Transverse colon (tissue), 4 donors: ENCODE data around the gene MYRF. TPM values are rescaled to one million over a fixed set of nuclear protein-coding genes. Genes with fewer than 3 reads are reported as not detected.

Experiments
- DNase-seq: peaks from one replicate; pipeline ENCODE4 v3.0.0-alpha.2; 2019
- H3K27ac ChIP-seq, 4 donors: fragments of 200-600 bp; sonication (generic); 2 replicates each; pipeline ENCODE4 v1.5.1; 2016 to 2018; ENCODE audit warnings: inconsistent platforms in 4 of 4
- H3K27me3 ChIP-seq: fragments of 200-600 bp; sonication (generic); 2 replicates; pipeline ENCODE4 v1.5.1; 2017; ENCODE audit warnings: inconsistent platforms
- H3K36me3 ChIP-seq, 4 donors: fragments of 200-600 bp; sonication (generic); 2 replicates each; pipeline ENCODE4 v1.5.1; 2017 to 2019; ENCODE audit warnings: inconsistent platforms in 4 of 4
- H3K4me1 ChIP-seq, 4 donors: fragments of 200-600 bp; sonication (generic); 2 replicates each; pipeline ENCODE4 v1.5.1; 2017 to 2020; ENCODE audit warnings: inconsistent platforms in 4 of 4
- H3K4me3 ChIP-seq, 4 donors: fragments of 200-600 bp; sonication (generic); 1 replicate in 1 of 4; 2 replicates in 3 of 4; pipeline versions ENCODE4 v1.5.1 to v1.6.1; 2017 to 2019; ENCODE audit warnings: inconsistent platforms in 4 of 4
- H3K9me3 ChIP-seq, 2 donors: fragments of 200-600 bp; sonication (generic); 2 replicates each; pipeline ENCODE4 v1.5.1; 2017 to 2019; ENCODE audit warnings: inconsistent platforms in 2 of 2
- CTCF ChIP-seq, 5 experiments: fragments of 200-600 bp in 3 of 5; fragments of 450-650 bp in 2 of 5; sonication (generic) in 3 of 5; IDR thresholded peaks; 1 replicate in 2 of 5; 2 replicates in 3 of 5; pipeline ENCODE4 v1.5.1; 2016 to 2017; ENCODE audit warnings: antibody characterized with exemption in 5 of 5, inconsistent platforms in 3 of 5, mild to moderate bottlenecking in 2 of 5, moderate library complexity in 1 of 5
- EP300 ChIP-seq: sonication (generic); formaldehyde crosslinking; IDR thresholded peaks from one replicate; pipeline ENCODE4 v1.6.1; 2017; ENCODE audit warnings: antibody characterized with exemption, low read depth
- POLR2A ChIP-seq: fragments of 450-650 bp; IDR thresholded peaks from one replicate; pipeline ENCODE4 v1.6.1; 2016; ENCODE audit warnings: antibody characterized with exemption, mild to moderate bottlenecking, moderate library complexity
- POLR2AphosphoS5 ChIP-seq, 3 donors: sonication (generic); formaldehyde crosslinking; IDR thresholded peaks; one replicate each; pipeline ENCODE4 v1.6.1; 2016; ENCODE audit warnings: antibody characterized with exemption in 3 of 3
- WGBS, 2 donors: methylation state at CpG; one replicate each; pipeline ENCODE4 v1.1.5; 2018; ENCODE audit warnings: low coverage in 1 of 2; 5-methylcytosine and 5-hydroxymethylcytosine counted together
- in situ Hi-C, 4 donors: fragments of 200-750 bp; cut with MboI; loops; one replicate each; pipeline versions ENCODE4 v1.15.0 to v1.15.1; 2017; ENCODE audit warnings: low sequenced_read_pairs in 3 of 4, low pct_ligation_motif_present in 1 of 4, low pct_unique_long_range_greater_than_20kb in 1 of 4
- intact Hi-C: fragments of 100-400 bp; cut with DNase I; formaldehyde crosslinking; loops from one replicate; pipeline ENCODE4 v1.15.1; 2023; ENCODE audit warnings: low total_unique reads
- total RNA-seq, 4 donors: library from RNA; depleted of rRNA; stranded (reverse); fragments of >200 nt; gene quantifications; one replicate each; pipeline ENCODE4 v1.1.0, GENCODE V29; 2016

The MYRF gene
- total RNA-seq, 4 donors from 2014 or later = 2.0 to 14.2 (median 10.7) TPM

DNA sequence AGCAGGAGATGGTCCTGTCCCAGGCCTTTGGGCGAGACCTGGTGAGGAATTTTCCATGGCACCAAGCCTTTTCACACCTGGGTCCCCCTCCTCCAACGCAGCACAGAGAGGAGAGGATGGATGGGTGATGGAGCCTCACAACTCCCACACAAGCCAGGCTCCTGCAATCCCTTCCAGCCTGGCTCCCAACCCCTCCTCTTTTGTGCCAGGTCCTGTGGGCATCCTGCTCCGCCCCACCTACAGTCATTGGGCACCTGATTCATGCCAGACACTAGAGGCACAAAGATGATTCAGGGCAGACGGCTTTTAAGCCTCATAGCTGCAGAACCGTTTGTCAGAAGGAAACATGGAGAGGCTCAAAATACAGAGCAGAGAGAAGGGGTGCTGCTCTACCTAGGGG is 16.1 kb upstream of the MYRF start:
- Histone ChIP-seq H3K27me3 (no peaks in the 10 kb centered on the region), H3K4me3 (no peak overlapping the region), H3K9me3 (no peaks in the 10 kb centered on the region), H3K36me3 (peaks cover 0 to 4% (median 0%) of the 10 kb centered on the region in 4 donors), H3K4me1 (no peaks in the 10 kb centered on the region), H3K27ac (no peak overlapping the region)
- no peak for DNase-seq
- no peak for TF ChIP-seq EP300
- no peak for TF ChIP-seq POLR2A
- no peak for TF ChIP-seq POLR2AphosphoS5 (IDR thresholded peaks at IDR 0.05)
- TF ChIP-seq CTCF (IDR thresholded peaks at IDR 0.05) = no peak
- intact Hi-C loops (no loop called here), in situ Hi-C loops (loop anchor here in 1 of 4 donors (10.0 kb wide), 1 partner anchor 62 kb away; no protein-coding TSS in a partner anchor)
- WGBS, 2 donors = 84% methylated on average over 5 of the region's 5 CpGs; no CpG with 5 or more reads in 1 of the 2 donors

DNA sequence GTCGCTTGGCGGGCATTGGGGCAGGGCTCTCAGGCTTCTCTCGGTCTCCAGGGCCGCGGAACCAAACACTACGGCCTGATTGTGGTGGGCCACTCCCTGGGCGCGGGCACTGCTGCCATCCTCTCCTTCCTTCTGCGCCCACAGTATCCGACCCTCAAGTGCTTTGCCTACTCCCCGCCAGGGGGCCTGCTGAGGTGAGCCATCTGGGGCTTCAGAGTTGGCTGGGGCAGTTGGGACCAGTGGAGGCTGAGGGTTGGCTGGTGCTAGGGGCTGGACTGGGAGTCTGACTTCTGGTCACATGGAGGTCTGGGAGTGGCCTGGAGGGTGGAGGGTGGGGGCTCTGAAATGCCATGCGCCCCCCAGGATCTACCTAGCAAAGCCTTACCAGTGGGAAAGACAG is 15.3 kb upstream of the MYRF start:
- intact Hi-C loops = no loop called here
- 95% methylated on average over 12 of the region's 12 CpGs; no CpG with 5 or more reads in 1 of the 2 donors for WGBS, 2 donors
- TF ChIP-seq EP300 (no peak), POLR2AphosphoS5 (IDR thresholded peaks at IDR 0.05) (no peak), POLR2A (no peak), CTCF (IDR thresholded peaks at IDR 0.05) (no peak)
- Histone ChIP-seq H3K9me3 (no peaks in the 10 kb centered on the region), H3K27ac (no peak overlapping the region), H3K4me1 (no peaks in the 10 kb centered on the region), H3K27me3 (no peaks in the 10 kb centered on the region), H3K36me3 (peaks cover 0 to 4% (median 0%) of the 10 kb centered on the region in 4 donors), H3K4me3 (no peak overlapping the region)
- in situ Hi-C loops = loop anchor here in 1 of 4 donors (10.0 kb wide), 1 partner anchor 62 kb away; no protein-coding TSS in a partner anchor
- DNase-seq = no peak

DNA sequence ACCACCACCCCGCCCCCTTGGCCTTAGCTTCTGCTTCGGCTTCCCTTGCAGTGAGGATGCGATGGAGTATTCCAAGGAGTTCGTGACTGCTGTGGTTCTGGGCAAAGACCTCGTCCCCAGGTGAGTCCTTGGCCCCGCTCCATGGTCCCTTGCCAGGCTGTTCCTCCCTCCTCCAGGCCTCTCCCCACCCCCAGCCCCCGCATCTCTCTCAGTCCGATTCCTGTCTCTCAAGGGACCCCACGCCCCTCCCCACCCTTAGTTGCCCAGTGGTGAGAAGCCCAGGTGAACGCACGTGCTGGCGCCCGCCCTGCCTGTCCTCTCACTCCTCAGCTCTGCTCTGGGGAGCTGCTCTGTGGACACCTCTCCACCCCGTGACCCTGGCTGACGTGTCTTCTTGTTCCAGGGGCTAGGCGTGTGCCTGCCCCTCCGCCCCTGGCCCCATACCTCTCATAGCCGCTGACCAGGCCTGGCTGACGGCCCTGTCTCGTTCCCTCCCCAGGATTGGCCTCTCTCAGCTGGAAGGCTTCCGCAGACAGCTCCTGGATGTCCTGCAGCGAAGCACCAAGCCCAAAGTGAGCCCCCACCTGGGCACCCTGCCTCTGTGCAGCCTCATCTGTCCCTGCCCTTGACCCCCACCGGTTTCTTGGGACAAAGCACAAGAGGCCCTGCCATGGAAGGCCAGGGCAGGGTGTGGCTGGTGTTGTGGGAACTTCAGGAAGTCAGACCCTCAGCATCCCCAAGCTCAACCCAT is 14.6 kb upstream of the MYRF start:
- Histone ChIP-seq H3K4me3 (no peak overlapping the region), H3K27ac (no peak overlapping the region), H3K27me3 (no peaks in the 10 kb centered on the region), H3K4me1 (no peaks in the 10 kb centered on the region), H3K9me3 (no peaks in the 10 kb centered on the region), H3K36me3 (peaks cover 0 to 4% (median 0%) of the 10 kb centered on the region in 4 donors)
- no peak for DNase-seq
- intact Hi-C loops (no loop called here), in situ Hi-C loops (loop anchor here in 1 of 4 donors (10.0 kb wide), 1 partner anchor 63 kb away; no protein-coding TSS in a partner anchor)
- TF ChIP-seq POLR2A (no peak), EP300 (no peak), POLR2AphosphoS5 (IDR thresholded peaks at IDR 0.05) (no peak), CTCF (IDR thresholded peaks at IDR 0.05) (no peak)
- WGBS, 2 donors = 79% methylated on average over 23 of the region's 23 CpGs; no CpG with 5 or more reads in 1 of the 2 donors

DNA sequence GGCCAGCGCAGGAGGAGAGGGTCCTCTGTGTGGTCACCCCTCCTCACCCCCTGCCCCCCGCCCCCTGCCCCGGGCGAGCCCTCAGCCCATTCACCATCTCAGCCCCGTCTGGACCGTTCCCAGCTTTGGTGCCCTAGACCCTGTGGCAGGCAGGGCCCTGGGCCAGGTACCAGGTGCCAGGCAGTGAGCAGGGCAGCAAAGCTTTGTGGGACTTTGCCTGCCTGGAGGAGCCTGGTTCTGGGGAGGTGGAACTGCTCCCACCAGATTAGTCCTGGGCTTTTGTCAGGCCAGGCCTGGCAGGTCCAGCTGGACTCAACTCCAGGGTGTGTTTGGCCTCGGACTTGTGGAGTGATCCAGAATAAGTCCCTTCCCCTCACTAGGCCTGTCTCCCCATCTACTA is 13.7 kb upstream of the MYRF start:
- DNase-seq = no peak
- in situ Hi-C loops = loop anchor here in 1 of 4 donors (10.0 kb wide), 1 partner anchor 64 kb away; no protein-coding TSS in a partner anchor
- Histone ChIP-seq H3K27me3 (no peaks in the 10 kb centered on the region), H3K27ac (no peak overlapping the region), H3K4me3 (no peak overlapping the region), H3K9me3 (no peaks in the 10 kb centered on the region), H3K36me3 (peaks cover 0 to 4% (median 0%) of the 10 kb centered on the region in 4 donors), H3K4me1 (no peaks in the 10 kb centered on the region)
- WGBS, 2 donors = 92% methylated on average over 4 of the region's 7 CpGs; no CpG with 5 or more reads in 1 of the 2 donors
- TF ChIP-seq POLR2AphosphoS5 (IDR thresholded peaks at IDR 0.05) (no peak), CTCF (IDR thresholded peaks at IDR 0.05) (no peak), POLR2A (no peak), EP300 (no peak)
- intact Hi-C loops = no loop called here
